Measurements from ENCODE around the gene ELAPOR1.

ELAPOR1 gene

GRCh38 chr1:109079240-109079622 lies 34.7 kb upstream of the ELAPOR1 start:
- no peak for DNase-seq (ENCODE audit: low spot score)
- no peak for TF ChIP-seq CTCF (IDR thresholded peaks at IDR 0.05; ENCODE audit: extremely low read depth, missing control alignments)

DNA sequence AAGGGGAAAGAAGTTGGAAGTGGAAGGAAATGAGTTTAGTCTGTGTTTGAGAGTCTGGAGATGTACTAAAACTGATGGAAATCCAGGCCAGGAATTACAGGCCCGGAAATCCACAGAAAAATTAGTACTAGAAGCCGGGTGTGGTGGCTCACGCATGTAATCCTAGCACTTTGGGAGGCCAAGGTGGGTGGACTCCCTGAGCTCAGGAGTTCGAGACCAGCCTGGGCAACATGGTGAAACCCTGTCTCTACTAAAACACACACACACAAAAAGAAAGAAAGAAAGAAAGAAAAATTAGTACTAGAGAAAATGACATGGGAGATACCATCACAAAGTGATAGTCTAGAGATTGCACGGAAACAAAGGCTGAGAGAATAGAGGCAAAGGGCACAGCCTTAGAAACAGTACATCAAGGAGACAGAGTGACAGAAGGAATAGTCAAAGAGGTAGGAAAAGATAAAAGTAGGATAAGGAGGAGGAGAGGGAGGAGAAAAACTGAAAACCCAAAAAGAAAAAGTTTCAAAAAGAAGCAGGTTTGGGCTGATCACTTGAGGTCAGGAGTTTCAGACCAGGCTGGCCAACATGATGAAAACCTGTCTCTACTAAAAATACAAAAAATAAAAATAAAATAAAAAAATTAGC lies 33.4 kb upstream of the ELAPOR1 start:
- DNase-seq (ENCODE audit: low spot score): no peak
- TF ChIP-seq CTCF (IDR thresholded peaks at IDR 0.05; ENCODE audit: extremely low read depth, missing control alignments): no peak

GRCh38 chr1:109083501-109083900 lies 30.4 kb upstream of the ELAPOR1 start:
- TF ChIP-seq CTCF (IDR thresholded peaks at IDR 0.05; ENCODE audit: extremely low read depth, missing control alignments): no peak
- no peak for DNase-seq (ENCODE audit: low spot score)

DNA sequence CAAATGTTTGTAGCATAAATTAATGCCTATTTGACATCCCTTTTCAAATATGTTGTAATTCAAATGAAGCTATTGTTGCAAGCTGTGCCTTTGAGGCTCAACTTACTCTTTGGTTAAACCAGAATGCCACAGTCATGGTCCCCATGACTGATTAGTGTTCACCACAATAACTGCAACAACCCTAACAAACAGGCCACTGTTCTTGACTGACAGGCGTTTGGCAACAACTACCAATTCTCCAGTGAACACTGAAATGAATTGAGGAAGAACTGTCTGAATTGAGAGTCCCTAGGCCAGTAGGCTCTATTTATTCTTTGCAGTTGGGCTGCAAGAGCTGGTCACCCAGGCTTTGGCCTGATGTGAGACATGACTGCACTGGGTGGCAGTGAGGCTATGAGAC lies 30.0 kb upstream of the ELAPOR1 start:
- DNase-seq (ENCODE audit: low spot score): no peak
- no peak for TF ChIP-seq CTCF (IDR thresholded peaks at IDR 0.05; ENCODE audit: extremely low read depth, missing control alignments)

- TF ChIP-seq CTCF (IDR thresholded peaks at IDR 0.05; ENCODE audit: extremely low read depth, missing control alignments): no peak
- DNase-seq (ENCODE audit: low spot score): no peak
Observed at GRCh38 chr1:109084563-109085517, 29.1 kb upstream of the ELAPOR1 start.

DNA sequence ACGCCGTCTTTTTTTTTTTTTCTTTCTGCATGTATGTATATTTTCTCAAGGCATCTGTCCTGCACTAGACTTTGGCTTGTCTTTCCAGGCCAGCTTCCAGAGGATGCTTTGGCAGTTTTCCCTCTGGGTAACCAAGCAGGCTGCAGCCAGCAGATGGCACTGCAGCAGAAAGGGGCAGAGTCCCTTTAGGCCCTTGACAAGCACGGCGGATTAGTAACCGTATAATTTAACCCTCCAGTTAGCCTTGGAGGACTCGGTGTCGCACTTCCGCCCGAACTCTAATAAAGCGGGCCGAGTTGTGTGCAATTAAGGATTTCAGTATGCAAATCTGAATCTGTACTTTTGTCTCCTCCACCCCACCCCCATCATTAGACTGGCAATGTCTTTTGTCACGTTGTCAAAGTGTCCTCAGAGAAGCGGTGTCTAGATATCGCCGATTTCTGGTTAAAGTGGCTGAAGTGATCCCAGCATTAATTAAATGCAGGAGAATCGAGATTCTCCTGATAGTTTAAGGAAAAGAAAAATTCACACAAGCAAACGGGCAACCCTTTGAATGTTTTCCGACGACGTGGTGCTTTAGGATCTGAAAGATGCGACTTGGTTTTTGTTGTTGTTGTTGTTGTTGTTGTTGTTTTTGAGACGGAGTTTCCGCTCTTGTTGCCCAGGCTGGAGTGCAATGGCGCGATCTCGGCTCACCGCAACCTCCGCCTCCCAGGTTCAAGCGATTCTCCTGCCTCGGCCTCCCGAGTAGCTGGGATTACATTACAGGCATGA lies 24.5 kb upstream of the ELAPOR1 start:
- TF ChIP-seq CTCF (IDR thresholded peaks at IDR 0.05; ENCODE audit: extremely low read depth, missing control alignments): peak; percentile 78
- peak; percentile 55 for DNase-seq (ENCODE audit: low spot score)
